Esophagus muscularis mucosa (tissue), 3 donors: ENCODE data around the gene MON2.

Experiments used
- CTCF ChIP-seq, 3 experiments: fragments of 200-600 bp in 2 of 3; fragments of 450-650 bp in 1 of 3; sonication (generic) in 2 of 3; IDR thresholded peaks; one replicate each; pipeline ENCODE4 v1.5.1; 2017 to 2019; ENCODE audit warnings: antibody characterized with exemption in 3 of 3, mild to moderate bottlenecking in 2 of 3, moderate library complexity in 1 of 3
- POLR2AphosphoS5 ChIP-seq, 2 donors: sonication (generic); formaldehyde crosslinking; IDR thresholded peaks; one replicate each; pipeline ENCODE4 v1.6.1; 2017; ENCODE audit warnings: antibody characterized with exemption in 2 of 2

GRCh38 chr12:62517887-62518286, 51.3 kb downstream of the MON2 start:
- no peak for TF ChIP-seq CTCF (IDR thresholded peaks at IDR 0.05)
- no peak for TF ChIP-seq POLR2AphosphoS5 (IDR thresholded peaks at IDR 0.05)
